ENCODE results near the gene TMEM209.
"Not testable (repeated sequence)": the region's sequence is repeated elsewhere in the genome, so short reads cannot be mapped to it uniquely, and the experiment has no call there.

The TMEM209 gene

DNA sequence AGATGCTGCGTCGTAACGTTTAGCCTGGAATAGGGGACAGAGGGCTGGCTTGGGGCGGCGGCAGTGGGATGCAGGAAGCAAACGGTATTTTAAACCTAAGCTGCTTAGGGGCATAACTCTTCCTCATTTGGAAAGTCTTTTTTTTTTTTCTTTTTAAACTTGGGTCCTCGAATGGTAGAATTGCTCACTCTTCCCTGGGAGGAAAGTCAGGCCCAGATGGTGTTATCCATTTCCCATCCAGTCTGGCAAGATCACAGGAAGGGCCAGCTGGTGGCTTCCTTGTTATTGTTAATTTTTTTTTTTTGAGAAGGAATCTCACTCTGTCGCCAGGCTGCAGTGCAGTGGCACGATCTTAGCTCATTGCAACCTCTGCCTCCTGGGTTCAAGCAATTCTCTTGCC, 56.6 kb downstream of the TMEM209 start:
- Histone ChIP-seq H3K36me3 (ENCODE audit: insufficient read depth, low read length) (no peaks in the 10 kb centered on the region), H3K9ac (ENCODE audit: low read depth, low read length, poor library complexity, severe bottlenecking) (no peak overlapping the region), H3K4me2 (ENCODE audit: low read depth, low read length, poor library complexity, severe bottlenecking) (no peak overlapping the region), H3K4me1 (ENCODE audit: insufficient read depth, low read length, poor library complexity, severe bottlenecking) (peaks cover 6% of the 10 kb centered on the region), H3K4me3 (ENCODE audit: low read length, poor library complexity, severe bottlenecking) (no peak overlapping the region), H2AFZ (ENCODE audit: low read length) (no peak overlapping the region), H3K9me2 (replicated peaks; ENCODE audit: low read depth, low read length) (no peaks in the 10 kb centered on the region), H4K20me1 (ENCODE audit: insufficient read depth, low read length, poor library complexity, severe bottlenecking) (no peaks in the 10 kb centered on the region), H3K79me2 (ENCODE audit: insufficient read depth, low read length) (no peaks in the 10 kb centered on the region), H3K9me3 (ENCODE audit: insufficient read depth, low read depth, low read length) (no peaks in the 10 kb centered on the region), H3F3A (ENCODE audit: low read depth) (no peaks in the 10 kb centered on the region; the same call in 1 of the 2 replicates), H3K27me3 (ENCODE audit: insufficient read depth, low read length, poor library complexity, severe bottlenecking) (no peaks in the 10 kb centered on the region)
- TF ChIP-seq, protein P1, sequence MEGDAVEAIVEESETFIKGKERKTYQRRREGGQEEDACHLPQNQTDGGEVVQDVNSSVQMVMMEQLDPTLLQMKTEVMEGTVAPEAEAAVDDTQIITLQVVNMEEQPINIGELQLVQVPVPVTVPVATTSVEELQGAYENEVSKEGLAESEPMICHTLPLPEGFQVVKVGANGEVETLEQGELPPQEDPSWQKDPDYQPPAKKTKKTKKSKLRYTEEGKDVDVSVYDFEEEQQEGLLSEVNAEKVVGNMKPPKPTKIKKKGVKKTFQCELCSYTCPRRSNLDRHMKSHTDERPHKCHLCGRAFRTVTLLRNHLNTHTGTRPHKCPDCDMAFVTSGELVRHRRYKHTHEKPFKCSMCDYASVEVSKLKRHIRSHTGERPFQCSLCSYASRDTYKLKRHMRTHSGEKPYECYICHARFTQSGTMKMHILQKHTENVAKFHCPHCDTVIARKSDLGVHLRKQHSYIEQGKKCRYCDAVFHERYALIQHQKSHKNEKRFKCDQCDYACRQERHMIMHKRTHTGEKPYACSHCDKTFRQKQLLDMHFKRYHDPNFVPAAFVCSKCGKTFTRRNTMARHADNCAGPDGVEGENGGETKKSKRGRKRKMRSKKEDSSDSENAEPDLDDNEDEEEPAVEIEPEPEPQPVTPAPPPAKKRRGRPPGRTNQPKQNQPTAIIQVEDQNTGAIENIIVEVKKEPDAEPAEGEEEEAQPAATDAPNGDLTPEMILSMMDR (conservative IDR thresholded peaks at IDR 0.05; ENCODE audit: low read length), result no peak
- TF ChIP-seq EZH2phosphoT487 (IDR thresholded peaks at IDR 0.05; ENCODE audit: borderline replicate concordance), result no peak

DNA sequence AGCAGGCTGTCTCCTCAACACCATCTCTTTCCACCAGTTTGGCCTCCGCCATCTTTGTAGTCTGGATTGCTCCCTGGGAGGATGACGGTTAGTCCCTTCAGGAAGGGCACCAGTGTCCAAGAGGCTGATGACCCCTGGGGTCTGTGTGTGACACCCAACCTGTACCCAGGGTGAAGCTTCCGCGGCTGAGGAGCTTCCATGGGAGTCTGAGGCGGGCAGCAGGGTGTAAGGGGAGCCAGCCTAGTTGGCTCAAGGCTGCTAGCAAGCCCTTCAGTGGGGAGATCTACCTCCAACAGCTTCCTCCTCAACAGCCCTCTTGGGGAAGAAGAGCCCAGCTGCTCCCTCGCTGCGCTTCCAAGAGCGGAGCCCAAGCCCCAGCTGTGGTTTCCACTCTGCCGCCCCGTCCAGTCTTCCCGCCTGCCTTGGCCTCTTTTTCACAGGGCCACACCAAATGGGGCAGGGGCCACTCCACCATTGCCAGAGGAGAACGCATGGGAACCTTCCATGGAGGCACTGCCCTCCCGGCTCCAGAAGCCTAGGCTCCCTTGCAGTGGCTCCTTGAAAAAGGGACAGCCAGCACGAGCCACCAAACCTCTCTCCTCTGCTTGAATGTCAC, 57.4 kb downstream of the TMEM209 start:
- H3K4me3 ChIP-seq (ENCODE audit: low read length, poor library complexity, severe bottlenecking), result no peak overlapping the region
- no peak overlapping the region for H3K4me2 ChIP-seq (ENCODE audit: low read depth, low read length, poor library complexity, severe bottlenecking)
- no peaks in the 10 kb centered on the region; the same call in 1 of the 2 replicates for H3F3A ChIP-seq (ENCODE audit: low read depth)
- TF ChIP-seq EZH2phosphoT487 (IDR thresholded peaks at IDR 0.05; ENCODE audit: borderline replicate concordance), result no peak
- TF ChIP-seq, protein P1 (conservative IDR thresholded peaks at IDR 0.05; ENCODE audit: low read length), result no peak
- no peak overlapping the region for H3K9ac ChIP-seq (ENCODE audit: low read depth, low read length, poor library complexity, severe bottlenecking)
- H3K4me1 ChIP-seq (ENCODE audit: insufficient read depth, low read length, poor library complexity, severe bottlenecking), result peaks cover 6% of the 10 kb centered on the region
- H4K20me1 ChIP-seq (ENCODE audit: insufficient read depth, low read length, poor library complexity, severe bottlenecking), result no peaks in the 10 kb centered on the region
- no peaks in the 10 kb centered on the region for H3K79me2 ChIP-seq (ENCODE audit: insufficient read depth, low read length)
- no peaks in the 10 kb centered on the region for H3K9me3 ChIP-seq (ENCODE audit: insufficient read depth, low read depth, low read length)
- H3K9me2 ChIP-seq (replicated peaks; ENCODE audit: low read depth, low read length), result no peaks in the 10 kb centered on the region
- no peaks in the 10 kb centered on the region for H3K36me3 ChIP-seq (ENCODE audit: insufficient read depth, low read length)
- no peak overlapping the region for H2AFZ ChIP-seq (ENCODE audit: low read length)
- H3K27me3 ChIP-seq (ENCODE audit: insufficient read depth, low read length, poor library complexity, severe bottlenecking), result no peaks in the 10 kb centered on the region

DNA sequence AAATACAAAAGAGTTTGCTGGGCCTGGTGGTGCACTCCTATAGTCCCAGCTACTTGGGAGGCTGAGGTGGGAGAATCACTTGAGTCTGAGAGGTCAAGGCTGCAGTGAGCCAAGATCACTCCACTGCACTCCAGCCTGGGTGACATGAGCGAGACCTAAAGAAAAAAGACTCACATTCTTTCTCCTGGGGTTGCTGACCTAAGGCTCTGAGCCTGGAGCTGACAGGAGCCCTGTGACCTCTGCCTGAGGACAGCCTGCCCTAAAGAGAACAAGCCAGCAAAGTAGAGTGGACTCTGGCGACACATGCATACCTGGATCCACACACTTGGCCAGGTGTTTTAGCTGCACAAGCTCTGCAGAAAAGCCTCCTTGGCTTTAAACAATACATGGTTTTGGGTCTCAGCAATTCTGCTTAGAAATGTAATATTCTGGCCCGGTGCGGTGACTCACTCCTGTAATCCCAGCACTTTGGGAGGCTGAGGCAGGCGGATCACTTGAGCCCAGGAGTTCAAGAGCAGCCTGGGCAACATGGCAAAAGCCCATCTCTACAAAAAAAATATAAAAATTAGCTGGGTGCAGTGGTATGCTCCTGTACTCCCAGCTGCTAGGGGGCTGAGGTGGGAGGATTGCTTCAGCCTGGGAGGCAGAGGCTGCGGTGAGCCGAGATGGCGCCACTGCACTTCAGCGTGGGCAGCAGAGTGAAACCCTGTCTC, 58.4 kb downstream of the TMEM209 start:
- H3K4me2 ChIP-seq (ENCODE audit: low read depth, low read length, poor library complexity, severe bottlenecking), result no peak overlapping the region
- no peaks in the 10 kb centered on the region for H3K36me3 ChIP-seq (ENCODE audit: insufficient read depth, low read length)
- no peaks in the 10 kb centered on the region for H3K79me2 ChIP-seq (ENCODE audit: insufficient read depth, low read length)
- no peaks in the 10 kb centered on the region for H3K27me3 ChIP-seq (ENCODE audit: insufficient read depth, low read length, poor library complexity, severe bottlenecking)
- H4K20me1 ChIP-seq (ENCODE audit: insufficient read depth, low read length, poor library complexity, severe bottlenecking), result no peaks in the 10 kb centered on the region
- H3K9me2 ChIP-seq (replicated peaks; ENCODE audit: low read depth, low read length), result no peaks in the 10 kb centered on the region
- TF ChIP-seq, protein P1 (conservative IDR thresholded peaks at IDR 0.05; ENCODE audit: low read length), result no peak
- H3K9me3 ChIP-seq (ENCODE audit: insufficient read depth, low read depth, low read length), result no peaks in the 10 kb centered on the region
- no peak overlapping the region for H3K4me3 ChIP-seq (ENCODE audit: low read length, poor library complexity, severe bottlenecking)
- no peak overlapping the region for H2AFZ ChIP-seq (ENCODE audit: low read length)
- no peaks in the 10 kb centered on the region; the same call in 1 of the 2 replicates for H3F3A ChIP-seq (ENCODE audit: low read depth)
- H3K9ac ChIP-seq (ENCODE audit: low read depth, low read length, poor library complexity, severe bottlenecking), result no peak overlapping the region
- peaks cover 6% of the 10 kb centered on the region for H3K4me1 ChIP-seq (ENCODE audit: insufficient read depth, low read length, poor library complexity, severe bottlenecking)

DNA sequence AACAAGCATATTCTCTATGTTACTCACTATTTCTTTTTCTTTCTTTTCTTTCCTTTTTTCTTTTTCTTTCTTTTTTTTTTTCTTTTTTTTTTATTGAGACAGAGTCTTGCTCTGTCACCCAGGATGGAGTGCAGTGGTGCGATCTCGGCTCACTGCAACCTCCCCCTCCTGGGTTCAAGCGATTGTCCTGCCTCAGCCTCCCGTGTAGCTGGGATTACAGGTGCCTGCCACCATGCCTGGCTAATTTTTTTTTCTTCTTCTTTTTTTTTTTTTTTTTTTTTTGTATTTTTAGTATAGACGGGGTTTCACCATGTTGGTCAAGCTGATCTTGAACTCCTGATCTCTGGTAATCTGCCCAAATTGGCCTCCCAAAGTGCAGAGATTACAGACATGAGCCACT, 59.1 kb downstream of the TMEM209 start:
- H3K4me2 ChIP-seq (ENCODE audit: low read depth, low read length, poor library complexity, severe bottlenecking); H3K79me2 ChIP-seq (ENCODE audit: insufficient read depth, low read length); H3F3A ChIP-seq (ENCODE audit: low read depth); H3K9me3 ChIP-seq (ENCODE audit: insufficient read depth, low read depth, low read length); H4K20me1 ChIP-seq (ENCODE audit: insufficient read depth, low read length, poor library complexity, severe bottlenecking); H3K9me2 ChIP-seq (replicated peaks; ENCODE audit: low read depth, low read length); H3K27me3 ChIP-seq (ENCODE audit: insufficient read depth, low read length, poor library complexity, severe bottlenecking); H3K4me3 ChIP-seq (ENCODE audit: low read length, poor library complexity, severe bottlenecking); H3K4me1 ChIP-seq (ENCODE audit: insufficient read depth, low read length, poor library complexity, severe bottlenecking); H3K36me3 ChIP-seq (ENCODE audit: insufficient read depth, low read length); H3K9ac ChIP-seq (ENCODE audit: low read depth, low read length, poor library complexity, severe bottlenecking); H2AFZ ChIP-seq (ENCODE audit: low read length): not testable (repeated sequence)
